Endothelial cell of umbilical vein (primary cell): Measurements from ENCODE around the gene ENAH. TPM values are rescaled to one million over a fixed set of nuclear protein-coding genes. Genes with fewer than 3 reads are reported as not detected.

Experiments
- BruUV-seq: library from RNA; stranded (reverse); fragments of 400-500 nt; replicated peaks from 2 replicates; lab custom pipeline; 2021; lab: Mats Ljungman, UMichigan
- CTCF ChIA-PET: fragments of 300-600, 350-600 bp; sonication (Branson Sonifier 250); formaldehyde crosslinking; loops from one replicate; lab custom pipeline; 2021; ENCODE audit warnings: antibody characterized with exemption, inconsistent platforms; lab: Charles Lee
- POLR2A ChIA-PET: fragments of 300-600, 350-600 bp; sonication (Branson Sonifier 250); formaldehyde crosslinking; loops from one replicate; lab custom pipeline; 2021; ENCODE audit warnings: antibody characterized with exemption, inconsistent platforms; lab: Charles Lee
- DNase-seq: peaks from one replicate; pipeline ENCODE4 v3.0.0-alpha.2; 2011; ENCODE audit warnings: low read depth, low spot score
- FAIRE-seq: peaks from 2 replicates; lab custom pipeline; 2011; peaks lifted over from hg19 to GRCh38; lab: Jason Lieb, UNC
- H2AFZ ChIP-seq: 2 replicates; pipeline ENCODE4 v1.6.0; 2012; ENCODE audit warnings: low read depth, low read length, control low read depth, inconsistent platforms
- H3K27ac ChIP-seq: 2 replicates; pipeline ENCODE4 v1.5.1; 2011; ENCODE audit warnings: low read depth, mild to moderate bottlenecking, control low read depth, low read length, moderate library complexity; ENCODE audit not compliant: insufficient read depth
- H3K27me3 ChIP-seq, 2 experiments: 2 replicates each; pipeline versions ENCODE4 v1.6.0 to v1.6.1; 2011; ENCODE audit warnings: low read length in 2 of 2, mixed read lengths in 1 of 2; ENCODE audit not compliant: control insufficient read depth in 2 of 2, insufficient read depth in 2 of 2
- H3K36me3 ChIP-seq, 2 experiments: 2 replicates in 1 of 2; 3 replicates in 1 of 2; pipeline ENCODE4 v1.5.1; 2011; ENCODE audit warnings: low read length in 2 of 2, mild to moderate bottlenecking in 1 of 2, moderate library complexity in 1 of 2; ENCODE audit not compliant: control insufficient read depth in 2 of 2, insufficient read depth in 2 of 2; ENCODE audit errors: extremely low read depth in 1 of 2
- H3K4me1 ChIP-seq: 3 replicates; pipeline ENCODE4 v1.5.1; 2011; ENCODE audit warnings: mild to moderate bottlenecking, low read length; ENCODE audit not compliant: control insufficient read depth, insufficient read depth; ENCODE audit errors: extremely low read depth
- H3K4me2 ChIP-seq: 2 replicates; pipeline ENCODE4 v1.6.1; 2011; ENCODE audit warnings: low read length, control low read depth, mixed read lengths; ENCODE audit not compliant: insufficient read depth
- H3K4me3 ChIP-seq, 3 experiments: fragments of 200-600 bp in 1 of 3; sonication (generic), shearing (Covaris generic) in 1 of 3; replicated peaks in 1 of 3; 2 replicates each; pipeline ENCODE4 v1.5.1; 2011 to 2016; ENCODE audit warnings: control low read depth in 3 of 3, low read length in 3 of 3, mild to moderate bottlenecking in 2 of 3, inconsistent platforms in 1 of 3, low read depth in 1 of 3, moderate library complexity in 1 of 3; ENCODE audit not compliant: insufficient read depth in 1 of 3
- H3K79me2 ChIP-seq: 2 replicates; pipeline ENCODE4 v1.6.0; 2012; ENCODE audit warnings: low read length, inconsistent platforms; ENCODE audit not compliant: control insufficient read depth, insufficient read depth
- H3K9ac ChIP-seq: replicated peaks from 2 replicates; pipeline ENCODE3; 2011; ENCODE audit warnings: low read length, control low read depth; ENCODE audit not compliant: insufficient read depth; ENCODE audit errors: extremely low read depth
- H3K9me1 ChIP-seq: replicated peaks from 3 replicates; pipeline ENCODE4 v1.6.0; 2011; ENCODE audit warnings: mild to moderate bottlenecking, low read length; ENCODE audit not compliant: control insufficient read depth, insufficient read depth; ENCODE audit errors: extremely low read depth
- H3K9me3 ChIP-seq: replicated peaks from 2 replicates; pipeline ENCODE4 v1.5.1; 2012; ENCODE audit warnings: low read length, inconsistent platforms; ENCODE audit not compliant: control insufficient read depth, insufficient read depth
- H4K20me1 ChIP-seq: replicated peaks from 2 replicates; pipeline ENCODE3; 2011; ENCODE audit warnings: mild to moderate bottlenecking, low read length; ENCODE audit not compliant: control insufficient read depth, insufficient read depth; ENCODE audit errors: extremely low read depth
- EZH2 ChIP-seq: IDR thresholded peaks from 2 replicates; pipeline ENCODE4 v1.6.1; 2012; ENCODE audit warnings: borderline replicate concordance, low read depth, mild to moderate bottlenecking, moderate library complexity, low read length, inconsistent platforms; ENCODE audit not compliant: severe bottlenecking
- FOS ChIP-seq: IDR thresholded peaks from 2 replicates; pipeline ENCODE4 v1.6.1; 2011; ENCODE audit warnings: mild to moderate bottlenecking, low read length, moderate library complexity, borderline replicate concordance; ENCODE audit not compliant: insufficient read depth
- GATA2 ChIP-seq: IDR thresholded peaks from 2 replicates; pipeline ENCODE4 v1.7.0; 2011; ENCODE audit warnings: low read depth, mild to moderate bottlenecking, moderate library complexity, mixed read lengths, low read length; ENCODE audit not compliant: insufficient read length, insufficient read depth
- JUN ChIP-seq: IDR thresholded peaks from 2 replicates; pipeline ENCODE4 v1.6.1; 2011; ENCODE audit warnings: borderline replicate concordance, low read depth; ENCODE audit not compliant: insufficient read length, insufficient read depth
- MYC ChIP-seq: IDR thresholded peaks from one replicate; pipeline ENCODE4 v1.6.1; 2011; ENCODE audit warnings: mild to moderate bottlenecking, low read depth, low read length
- POLR2A ChIP-seq: IDR thresholded peaks from 2 replicates; pipeline ENCODE4 v1.6.1; 2012; ENCODE audit warnings: low read depth, mild to moderate bottlenecking, control low read depth, low read length
- POLR2AphosphoS5 ChIP-seq: IDR thresholded peaks from 2 replicates; pipeline ENCODE4 v1.6.1; 2012; ENCODE audit warnings: low read depth, mild to moderate bottlenecking, control low read depth, low read length, moderate library complexity; ENCODE audit not compliant: insufficient read depth
- dilution Hi-C: fragments of 300-500 bp; cut with MboI; formaldehyde crosslinking; loops from one replicate; pipeline ENCODE4 v1.15.0; 2019; ENCODE audit warnings: low sequenced_read_pairs; ENCODE audit not compliant: extremely low pct_ligation_motif_present
- intact Hi-C: fragments of 100-400 bp; cut with micrococcal nuclease; formaldehyde crosslinking; loops from one replicate; pipeline ENCODE4 v1.10.0; 2022
- polyA plus RNA-seq, 4 experiments: library from polyadenylated mRNA; depleted of rRNA in 3 of 4; stranded (reverse) in 3 of 4; unstranded in 1 of 4; fragments of >200 nt; gene quantifications; 2 replicates each; pipeline versions ENCODE4 v1.2.1 to v1.2.3, GENCODE V29; 2011 to 2012; ENCODE audit warnings: missing spikeins in 1 of 4
- total RNA-seq: library from RNA; stranded (reverse); gene quantifications from 2 replicates; pipeline ENCODE4 v1.2.3, GENCODE V29; 2021
- TF ChIP-seq, protein P1 (sequence below), 2 donors: IDR thresholded peaks; 1 replicate in 1 of 2; 2 replicates in 1 of 2; pipeline ENCODE4 v1.5.1; 2011; ENCODE audit warnings: low read length in 2 of 2, mild to moderate bottlenecking in 2 of 2, moderate library complexity in 2 of 2, control low read depth in 1 of 2, inconsistent platforms in 1 of 2, low read depth in 1 of 2; ENCODE audit not compliant: insufficient read depth in 1 of 2; ENCODE audit errors: extremely low read depth in 1 of 2
- TF ChIP-seq, protein P2 (sequence below): IDR thresholded peaks from 2 replicates; pipeline ENCODE4 v1.6.1; 2011; ENCODE audit not compliant: insufficient read depth, insufficient read length

Gene ENAH
- total and polyA plus RNA-seq, 2 donors (not counting 3 experiments of a cell fraction or from before 2014, with no cell fraction given): 19.9 to 95.6 TPM

DNA sequence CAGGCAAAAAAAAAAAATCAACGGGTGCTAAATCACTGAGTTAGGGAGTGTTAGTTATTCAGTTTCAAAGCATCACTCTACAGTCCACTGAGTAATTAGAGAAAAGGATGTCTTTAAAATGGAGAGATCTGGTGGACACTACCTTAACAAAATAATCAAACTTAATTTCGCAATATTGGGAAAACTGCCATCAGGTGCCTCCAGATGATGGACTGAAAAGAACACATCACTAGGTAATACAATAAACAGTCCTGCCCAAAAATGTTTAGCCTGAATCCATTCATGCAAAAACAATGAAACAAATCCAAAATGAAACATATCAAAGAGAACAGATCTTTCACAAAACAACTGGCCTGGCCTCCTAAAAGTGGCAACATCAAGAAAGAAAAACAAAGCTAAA lies 54.1 kb downstream of the ENAH start:
- peaks cover 37% of the 10 kb centered on the region for H3K79me2 ChIP-seq
- no peaks in the 10 kb centered on the region for H3K9me3 ChIP-seq
- H3K9ac ChIP-seq: no peak overlapping the region
- no peak overlapping the region for H3K4me3 ChIP-seq
- no peak overlapping the region for H2AFZ ChIP-seq
- no peak for FAIRE-seq
- BruUV-seq: no TSS peak
- DNase-seq: no peak
- H3K9me1 ChIP-seq: no peaks in the 10 kb centered on the region
- no peak overlapping the region for H3K4me2 ChIP-seq
- TF ChIP-seq POLR2AphosphoS5 (no peak), EZH2 (no peak), POLR2A (no peak), MYC (no peak), FOS (no peak), JUN (no peak), GATA2 (no peak)
- TF ChIP-seq, protein P1, sequence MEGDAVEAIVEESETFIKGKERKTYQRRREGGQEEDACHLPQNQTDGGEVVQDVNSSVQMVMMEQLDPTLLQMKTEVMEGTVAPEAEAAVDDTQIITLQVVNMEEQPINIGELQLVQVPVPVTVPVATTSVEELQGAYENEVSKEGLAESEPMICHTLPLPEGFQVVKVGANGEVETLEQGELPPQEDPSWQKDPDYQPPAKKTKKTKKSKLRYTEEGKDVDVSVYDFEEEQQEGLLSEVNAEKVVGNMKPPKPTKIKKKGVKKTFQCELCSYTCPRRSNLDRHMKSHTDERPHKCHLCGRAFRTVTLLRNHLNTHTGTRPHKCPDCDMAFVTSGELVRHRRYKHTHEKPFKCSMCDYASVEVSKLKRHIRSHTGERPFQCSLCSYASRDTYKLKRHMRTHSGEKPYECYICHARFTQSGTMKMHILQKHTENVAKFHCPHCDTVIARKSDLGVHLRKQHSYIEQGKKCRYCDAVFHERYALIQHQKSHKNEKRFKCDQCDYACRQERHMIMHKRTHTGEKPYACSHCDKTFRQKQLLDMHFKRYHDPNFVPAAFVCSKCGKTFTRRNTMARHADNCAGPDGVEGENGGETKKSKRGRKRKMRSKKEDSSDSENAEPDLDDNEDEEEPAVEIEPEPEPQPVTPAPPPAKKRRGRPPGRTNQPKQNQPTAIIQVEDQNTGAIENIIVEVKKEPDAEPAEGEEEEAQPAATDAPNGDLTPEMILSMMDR (IDR thresholded peaks at IDR 0.05; ENCODE audit: extremely low read depth in 1 of 2, insufficient read depth in 1 of 2, low read depth in 1 of 2, low read length in 2 of 2): no peak
- TF ChIP-seq, protein P2, sequence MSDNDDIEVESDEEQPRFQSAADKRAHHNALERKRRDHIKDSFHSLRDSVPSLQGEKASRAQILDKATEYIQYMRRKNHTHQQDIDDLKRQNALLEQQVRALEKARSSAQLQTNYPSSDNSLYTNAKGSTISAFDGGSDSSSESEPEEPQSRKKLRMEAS: no peak
- ChIA-PET POLR2A (no interaction called here), CTCF (interaction anchor here (0.8 kb wide), 1 partner anchor 173 kb away, joined by 3 read pairs; no protein-coding TSS in a partner anchor)
- H3K27ac ChIP-seq: no peak overlapping the region
- no peaks in the 10 kb centered on the region for H4K20me1 ChIP-seq
- peaks cover 22% of the 10 kb centered on the region for H3K4me1 ChIP-seq
- no peaks in the 10 kb centered on the region for H3K27me3 ChIP-seq
- dilution Hi-C loops (no loop called here), intact Hi-C loops (no loop called here)
- no peaks in the 10 kb centered on the region for H3K36me3 ChIP-seq
